Tibial artery (tissue), 4 donors: ENCODE data around the gene IL12RB2.
"Not testable (repeated sequence)": the region's sequence is repeated elsewhere in the genome, so short reads cannot be mapped to it uniquely, and the experiment has no call there.

Experiments
- DNase-seq, 2 donors: peaks; one replicate each; pipeline ENCODE4 v3.0.0-alpha.2; 2019
- H3K27ac ChIP-seq, 2 donors: fragments of 200-600 bp; sonication (generic) in 1 of 2; 1 replicate in 1 of 2; 2 replicates in 1 of 2; pipeline ENCODE4 v1.5.1; 2018 to 2019; ENCODE audit warnings: mild to moderate bottlenecking in 1 of 2
- H3K27me3 ChIP-seq, 2 donors: fragments of 200-600 bp; sonication (generic) in 1 of 2; one replicate each; pipeline versions ENCODE4 v1.5.1 to v1.6.0; 2016 to 2019
- H3K36me3 ChIP-seq, 3 donors: fragments of 200-600 bp; sonication (generic) in 2 of 3; one replicate each; pipeline ENCODE4 v1.5.1; 2016 to 2019; ENCODE audit warnings: mild to moderate bottlenecking in 2 of 3
- H3K4me1 ChIP-seq, 4 donors: fragments of 200-600 bp; sonication (generic) in 2 of 4; 1 replicate in 3 of 4; 2 replicates in 1 of 4; pipeline ENCODE4 v1.5.1; 2016 to 2019
- H3K4me3 ChIP-seq, 2 donors: fragments of 200-600 bp; sonication (generic) in 1 of 2; 1 replicate in 1 of 2; 2 replicates in 1 of 2; pipeline ENCODE4 v1.5.1; 2018 to 2019; ENCODE audit warnings: mild to moderate bottlenecking in 2 of 2
- H3K9me3 ChIP-seq, 3 donors: fragments of 200-600 bp; sonication (generic) in 1 of 3; one replicate each; pipeline ENCODE4 v1.5.1; 2016 to 2019
- CTCF ChIP-seq, 2 experiments: fragments of 200-600 bp in 1 of 2; fragments of 450-650 bp in 1 of 2; IDR thresholded peaks; one replicate each; pipeline ENCODE4 v1.5.1; 2017 to 2019; ENCODE audit warnings: antibody characterized with exemption in 2 of 2, mild to moderate bottlenecking in 1 of 2, moderate library complexity in 1 of 2
- intact Hi-C: fragments of 100-400 bp; cut with DNase I; formaldehyde crosslinking; loops from one replicate; pipeline ENCODE4 v1.15.0; 2023; ENCODE audit warnings: low total_unique reads

The IL12RB2 gene

GRCh38 chr1:67399199-67399993 lies 91.7 kb downstream of the IL12RB2 start:
- no peak for TF ChIP-seq CTCF (IDR thresholded peaks at IDR 0.05)
- intact Hi-C loops, result no loop called here
- Histone ChIP-seq H3K9me3 (no peaks in the 10 kb centered on the region), H3K27ac (no peak overlapping the region), H3K4me1 (peaks cover 0 to 12% (median 3%) of the 10 kb centered on the region in 4 donors), H3K27me3 (no peaks in the 10 kb centered on the region), H3K36me3 (peaks cover 0 to 9% (median 0%) of the 10 kb centered on the region in 3 donors), H3K4me3 (no peak overlapping the region)
- DNase-seq, result no peak

GRCh38 chr1:67400029-67400786 lies 92.5 kb downstream of the IL12RB2 start:
- H3K27ac ChIP-seq, H3K9me3 ChIP-seq, H3K36me3 ChIP-seq, intact Hi-C loops, H3K4me3 ChIP-seq, H3K27me3 ChIP-seq, DNase-seq: not testable (repeated sequence)
- peaks cover 0 to 11% (median 3%) of the 10 kb centered on the region in 4 donors for H3K4me1 ChIP-seq

GRCh38 chr1:67401443-67401842 lies 93.8 kb downstream of the IL12RB2 start:
- intact Hi-C loops, result no loop called here
- H3K9me3 ChIP-seq, result no peaks in the 10 kb centered on the region
- H3K27ac ChIP-seq, result no peak overlapping the region
- peaks cover 0 to 17% (median 3%) of the 10 kb centered on the region in 4 donors for H3K4me1 ChIP-seq
- no peak for TF ChIP-seq CTCF (IDR thresholded peaks at IDR 0.05)
- no peaks in the 10 kb centered on the region for H3K27me3 ChIP-seq
- no peak for DNase-seq
- H3K4me3 ChIP-seq, result no peak overlapping the region
- no peaks in the 10 kb centered on the region for H3K36me3 ChIP-seq

- Histone ChIP-seq H3K27me3 (no peaks in the 10 kb centered on the region), H3K9me3 (no peaks in the 10 kb centered on the region), H3K4me1 (peaks cover 0 to 17% (median 3%) of the 10 kb centered on the region in 4 donors), H3K36me3 (peaks cover 0 to 13% (median 0%) of the 10 kb centered on the region in 3 donors), H3K4me3 (no peak overlapping the region), H3K27ac (no peak overlapping the region)
- DNase-seq, result no peak
- TF ChIP-seq CTCF (IDR thresholded peaks at IDR 0.05), result no peak
- intact Hi-C loops, result no loop called here
Observed at GRCh38 chr1:67404212-67404620, 96.5 kb downstream of the IL12RB2 start.

GRCh38 chr1:67405473-67406245 lies 98.0 kb downstream of the IL12RB2 start:
- DNase-seq, result no peak
- H3K9me3 ChIP-seq, result no peaks in the 10 kb centered on the region
- H3K27ac ChIP-seq, result no peak overlapping the region
- H3K4me3 ChIP-seq, result no peak overlapping the region
- no peaks in the 10 kb centered on the region for H3K27me3 ChIP-seq
- TF ChIP-seq CTCF (IDR thresholded peaks at IDR 0.05), result no peak
- H3K4me1 ChIP-seq, result peaks cover 0 to 17% (median 3%) of the 10 kb centered on the region in 4 donors
- intact Hi-C loops, result no loop called here
- peaks cover 0 to 26% (median 1%) of the 10 kb centered on the region in 3 donors for H3K36me3 ChIP-seq
